SK-N-MC (cell line): ENCODE measurements around the gene TPRG1L.

Experiments used
- EZH2 ChIP-seq: fragments of 200-600 bp; sonication (generic); IDR thresholded peaks from one replicate; pipeline ENCODE4 v1.6.1; 2017; ENCODE audit warnings: antibody characterized with exemption
- POLR2AphosphoS5 ChIP-seq: IDR thresholded peaks from 2 replicates; pipeline ENCODE4 v1.6.1; 2012; ENCODE audit warnings: mild to moderate bottlenecking, low read depth, low read length, borderline replicate concordance

GRCh38 chr1:3642919-3643675 is 18.3 kb downstream of the TPRG1L start:
- TF ChIP-seq POLR2AphosphoS5 (no peak), EZH2 (no peak)
